ENCODE results near the gene UCN2. TPM values are rescaled to one million over a fixed set of nuclear protein-coding genes. Genes with fewer than 3 reads are reported as not detected.

UCN2 gene
- total and polyA plus RNA-seq, 9 donors, result 0.18 to 0.22 (median 0.19) TPM; not detected in 5

DNA sequence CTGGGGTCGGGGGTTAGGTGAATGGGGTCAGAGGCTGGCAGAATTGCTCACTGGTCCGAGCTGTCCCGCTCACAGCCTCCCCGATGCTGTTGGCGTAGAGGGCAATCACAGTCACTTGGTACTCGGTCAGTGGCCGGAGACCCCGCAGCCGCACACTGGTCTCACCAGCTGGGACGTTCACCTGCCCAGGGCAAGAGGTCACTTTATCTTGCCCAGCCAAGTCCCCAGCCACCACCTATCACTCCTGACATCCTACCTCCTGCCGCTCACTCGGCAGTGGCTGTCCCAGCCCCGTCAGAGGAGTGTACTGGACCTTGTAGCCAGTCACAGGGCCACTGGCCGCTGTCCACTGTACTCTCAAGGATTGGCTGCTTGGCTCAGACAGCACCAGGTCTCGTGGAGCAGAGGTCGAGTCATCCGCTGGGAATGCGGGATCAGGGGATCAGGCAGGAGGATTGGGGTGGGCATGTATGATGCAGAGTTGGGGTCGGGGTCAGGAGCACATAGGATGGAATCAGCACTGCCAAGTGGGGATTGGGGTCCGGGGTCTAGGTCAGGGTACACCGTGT is 29.0 kb upstream of the UCN2 start:
- intact Hi-C loops (cut with DNase I), result no loop called here

DNA sequence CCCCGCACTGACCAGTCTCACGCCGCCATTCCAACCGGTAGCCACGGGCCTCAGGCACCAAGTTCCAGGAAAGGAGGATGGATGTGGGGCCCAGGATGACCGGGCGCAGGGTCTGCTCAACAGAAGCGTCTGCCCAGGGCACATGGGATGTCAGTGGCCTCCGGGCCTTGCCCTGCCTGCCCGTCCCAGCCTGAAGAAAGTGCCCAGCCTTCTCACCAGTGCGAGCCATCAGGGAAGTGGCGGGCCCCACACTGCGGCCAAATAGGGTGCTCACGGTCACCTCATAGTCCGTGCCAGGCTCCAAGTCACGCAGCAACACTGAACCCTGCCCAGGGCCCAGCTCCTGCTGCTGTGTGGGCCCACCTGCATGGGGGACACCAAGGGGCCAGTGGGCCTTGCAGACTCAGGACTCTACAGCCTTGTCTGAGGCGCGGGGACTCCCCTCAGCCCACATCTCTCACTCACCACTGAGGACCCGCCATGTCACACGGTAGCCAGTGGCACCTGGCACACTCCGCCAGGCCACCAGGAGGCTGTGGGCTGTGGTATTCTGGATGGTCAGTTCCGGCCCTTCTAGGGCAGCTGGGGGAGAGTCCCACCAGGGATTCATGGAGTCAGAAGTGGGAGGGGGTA is 28.4 kb upstream of the UCN2 start:
- Histone ChIP-seq H3K4me1 (ENCODE audit: insufficient read depth) (peaks cover 10% of the 10 kb centered on the region), H3K27ac (no peak overlapping the region), H3K36me3 (no peaks in the 10 kb centered on the region), H3K27me3 (no peaks in the 10 kb centered on the region), H3K9me3 (no peaks in the 10 kb centered on the region), H3K4me3 (no peak overlapping the region)
- TF ChIP-seq, protein P1, sequence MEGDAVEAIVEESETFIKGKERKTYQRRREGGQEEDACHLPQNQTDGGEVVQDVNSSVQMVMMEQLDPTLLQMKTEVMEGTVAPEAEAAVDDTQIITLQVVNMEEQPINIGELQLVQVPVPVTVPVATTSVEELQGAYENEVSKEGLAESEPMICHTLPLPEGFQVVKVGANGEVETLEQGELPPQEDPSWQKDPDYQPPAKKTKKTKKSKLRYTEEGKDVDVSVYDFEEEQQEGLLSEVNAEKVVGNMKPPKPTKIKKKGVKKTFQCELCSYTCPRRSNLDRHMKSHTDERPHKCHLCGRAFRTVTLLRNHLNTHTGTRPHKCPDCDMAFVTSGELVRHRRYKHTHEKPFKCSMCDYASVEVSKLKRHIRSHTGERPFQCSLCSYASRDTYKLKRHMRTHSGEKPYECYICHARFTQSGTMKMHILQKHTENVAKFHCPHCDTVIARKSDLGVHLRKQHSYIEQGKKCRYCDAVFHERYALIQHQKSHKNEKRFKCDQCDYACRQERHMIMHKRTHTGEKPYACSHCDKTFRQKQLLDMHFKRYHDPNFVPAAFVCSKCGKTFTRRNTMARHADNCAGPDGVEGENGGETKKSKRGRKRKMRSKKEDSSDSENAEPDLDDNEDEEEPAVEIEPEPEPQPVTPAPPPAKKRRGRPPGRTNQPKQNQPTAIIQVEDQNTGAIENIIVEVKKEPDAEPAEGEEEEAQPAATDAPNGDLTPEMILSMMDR (IDR thresholded peaks at IDR 0.05), result no peak
- TF ChIP-seq POLR2A (IDR thresholded peaks at IDR 0.05) (no peak), EP300 (IDR thresholded peaks at IDR 0.05) (no peak)
- 91 to 97% (median 92%) methylated on average over 19 to 22 of the region's 22 CpGs for WGBS, 3 donors
- intact Hi-C loops (cut with DNase I), result no loop called here
- DNase-seq, result no peak

More for the DNA sequence above, 29.0 kb upstream of the UCN2 start:
- TF ChIP-seq EP300 (IDR thresholded peaks at IDR 0.05) (no peak), POLR2A (IDR thresholded peaks at IDR 0.05) (no peak)
- TF ChIP-seq, protein P1 (IDR thresholded peaks at IDR 0.05), result no peak
- 92 to 95% (median 94%) methylated on average over 19 to 21 of the region's 21 CpGs for WGBS, 3 donors
- Histone ChIP-seq H3K27ac (no peak overlapping the region), H3K36me3 (no peaks in the 10 kb centered on the region), H3K27me3 (no peaks in the 10 kb centered on the region), H3K4me3 (no peak overlapping the region), H3K9me3 (no peaks in the 10 kb centered on the region), H3K4me1 (ENCODE audit: insufficient read depth) (peaks cover 12% of the 10 kb centered on the region)
- DNase-seq, result no peak

DNA sequence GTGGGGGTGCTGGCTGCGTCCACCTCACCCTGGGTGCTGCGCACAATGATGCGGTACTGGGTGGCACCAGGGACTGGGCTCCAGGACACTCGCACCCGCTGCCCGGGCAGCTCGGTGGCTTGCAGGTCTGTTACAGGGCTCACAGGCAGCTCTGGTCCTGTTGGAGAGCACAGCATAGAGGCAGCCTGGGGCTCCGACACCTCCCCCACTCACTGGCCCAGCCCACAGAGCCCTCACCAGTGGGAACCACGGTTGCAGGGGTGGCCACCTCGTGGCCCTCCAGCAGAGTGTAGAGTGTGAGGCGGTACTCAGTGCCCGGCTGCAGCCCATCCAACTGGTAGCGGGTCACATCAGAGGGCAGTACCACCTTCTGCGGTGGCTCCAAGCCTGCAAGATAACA is 27.9 kb upstream of the UCN2 start:
- peaks cover 10% of the 10 kb centered on the region for H3K4me1 ChIP-seq (ENCODE audit: insufficient read depth)
- no peak overlapping the region for H3K27ac ChIP-seq
- no peak for DNase-seq
- WGBS, 3 donors, result 89 to 97% (median 90%) methylated on average over 14 of the region's 14 CpGs
- no peaks in the 10 kb centered on the region for H3K9me3 ChIP-seq
- intact Hi-C loops (cut with DNase I), result no loop called here
- no peaks in the 10 kb centered on the region for H3K27me3 ChIP-seq
- H3K4me3 ChIP-seq, result no peak overlapping the region
- TF ChIP-seq POLR2A (IDR thresholded peaks at IDR 0.05) (no peak), EP300 (IDR thresholded peaks at IDR 0.05) (no peak)
- TF ChIP-seq, protein P1 (IDR thresholded peaks at IDR 0.05), result no peak
- no peaks in the 10 kb centered on the region for H3K36me3 ChIP-seq

DNA sequence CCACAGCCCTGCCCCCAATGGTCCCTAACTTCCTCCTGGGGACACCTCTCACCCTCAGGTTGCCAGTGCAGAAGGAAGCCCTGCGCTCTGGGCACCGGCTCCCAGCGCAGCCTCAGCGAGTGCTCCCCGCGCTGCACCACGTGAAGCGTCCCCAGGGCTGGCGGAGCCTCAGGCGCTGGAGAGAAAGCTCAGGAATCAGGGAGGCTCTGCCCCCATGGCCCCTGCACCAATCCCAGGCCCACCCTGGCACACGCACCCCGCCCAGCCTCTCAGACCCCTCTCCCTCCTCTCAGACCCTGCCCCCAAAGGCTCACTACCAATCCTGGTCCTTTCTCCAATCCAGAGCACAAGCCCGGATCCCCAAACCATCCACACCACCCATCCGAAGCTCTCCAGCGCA is 24.6 kb upstream of the UCN2 start:
- no peaks in the 10 kb centered on the region for H3K9me3 ChIP-seq
- no peak overlapping the region for H3K4me3 ChIP-seq
- intact Hi-C loops (cut with DNase I), result no loop called here
- 83 to 94% (median 91%) methylated on average over 15 of the region's 15 CpGs for WGBS, 3 donors
- H3K4me1 ChIP-seq (ENCODE audit: insufficient read depth), result no peaks in the 10 kb centered on the region
- no peaks in the 10 kb centered on the region for H3K27me3 ChIP-seq
- DNase-seq, result no peak
- no peak for TF ChIP-seq EP300 (IDR thresholded peaks at IDR 0.05)
- TF ChIP-seq, protein P1 (IDR thresholded peaks at IDR 0.05), result no peak
- no peak for TF ChIP-seq POLR2A (IDR thresholded peaks at IDR 0.05)
- no peaks in the 10 kb centered on the region for H3K36me3 ChIP-seq
- no peak overlapping the region for H3K27ac ChIP-seq
